Mesothelial cell of epicardium (in vitro differentiated cells): ENCODE results near the gene NPSR1. TPM values are rescaled to one million over a fixed set of nuclear protein-coding genes. Genes with fewer than 3 reads are reported as not detected.
"Not testable (repeated sequence)": the region's sequence is repeated elsewhere in the genome, so short reads cannot be mapped to it uniquely, and the experiment has no call there.

ENCODE experiments used
- DNase-seq, 2 experiments: peaks; one replicate each; pipeline ENCODE4 v3.0.0; 2021; ENCODE audit warnings: low spot score in 2 of 2; ENCODE audit not compliant: unreplicated experiment in 2 of 2
- H3K27ac Mint-ChIP-seq: 2 replicates; pipeline ENCODE4 v1.8.0; 2021; ENCODE audit warnings: mixed read lengths
- H3K27me3 Mint-ChIP-seq: 2 replicates; pipeline ENCODE4 v1.8.0; 2021; ENCODE audit warnings: low read depth, mixed read lengths
- H3K36me3 Mint-ChIP-seq: 2 replicates; pipeline ENCODE4 v1.8.0; 2021; ENCODE audit warnings: mixed read lengths
- H3K4me1 Mint-ChIP-seq: 2 replicates; pipeline ENCODE4 v1.8.0; 2021; ENCODE audit warnings: mixed read lengths
- H3K4me3 Mint-ChIP-seq: 2 replicates; pipeline ENCODE4 v1.8.0; 2021; ENCODE audit warnings: mild to moderate bottlenecking, moderate library complexity, mixed read lengths
- H3K9me3 Mint-ChIP-seq: 2 replicates; pipeline ENCODE4 v1.8.0; 2021; ENCODE audit warnings: mixed read lengths
- CTCF ChIP-seq: fragments of 200-600 bp; sonication (generic); IDR thresholded peaks from one replicate; pipeline ENCODE4 v1.5.0; 2021; ENCODE audit warnings: antibody characterized with exemption; ENCODE audit not compliant: unreplicated experiment
- total RNA-seq: library from RNA; stranded (reverse); gene quantifications from 3 replicates; pipeline ENCODE4 v1.2.1, GENCODE V29; 2021

Gene NPSR1
- total RNA-seq, 1 donor from 2014 or later: not detected

- H3K27ac Mint-ChIP-seq: no peak overlapping the region
- no peak overlapping the region for H3K4me3 Mint-ChIP-seq
- H3K27me3 Mint-ChIP-seq: no peaks in the 10 kb centered on the region
Measured at GRCh38 chr7:34875481-34875880, 217.5 kb downstream of the NPSR1 start.

GRCh38 chr7:34878944-34879735 is 221.1 kb downstream of the NPSR1 start:
- H3K4me1 Mint-ChIP-seq, H3K27ac Mint-ChIP-seq: not testable (repeated sequence)

More at GRCh38 chr7:34875481-34875880, 217.5 kb downstream of the NPSR1 start:
- no peak for TF ChIP-seq CTCF
- Mint-ChIP-seq H3K4me1 (no peaks in the 10 kb centered on the region), H3K36me3 (no peaks in the 10 kb centered on the region), H3K9me3 (peaks cover 4% of the 10 kb centered on the region)
- DNase-seq: no peak

GRCh38 chr7:34879871-34880270 is 221.9 kb downstream of the NPSR1 start:
- Mint-ChIP-seq H3K27me3 (no peaks in the 10 kb centered on the region), H3K27ac (no peak overlapping the region), H3K9me3 (peaks cover 15% of the 10 kb centered on the region), H3K4me1 (no peaks in the 10 kb centered on the region), H3K4me3 (no peak overlapping the region), H3K36me3 (no peaks in the 10 kb centered on the region)
- TF ChIP-seq CTCF: no peak
- no peak for DNase-seq

More at GRCh38 chr7:34878944-34879735, 221.1 kb downstream of the NPSR1 start:
- not testable (repeated sequence) for H3K36me3 Mint-ChIP-seq, H3K4me3 Mint-ChIP-seq, DNase-seq, H3K27me3 Mint-ChIP-seq
- H3K9me3 Mint-ChIP-seq: peaks cover 14% of the 10 kb centered on the region

- not testable (repeated sequence) for H3K36me3 Mint-ChIP-seq, H3K27me3 Mint-ChIP-seq, DNase-seq, H3K4me1 Mint-ChIP-seq, H3K27ac Mint-ChIP-seq, H3K4me3 Mint-ChIP-seq
- peaks cover 19% of the 10 kb centered on the region for H3K9me3 Mint-ChIP-seq
Measured at GRCh38 chr7:34883855-34884254, 225.8 kb downstream of the NPSR1 start.

DNA sequence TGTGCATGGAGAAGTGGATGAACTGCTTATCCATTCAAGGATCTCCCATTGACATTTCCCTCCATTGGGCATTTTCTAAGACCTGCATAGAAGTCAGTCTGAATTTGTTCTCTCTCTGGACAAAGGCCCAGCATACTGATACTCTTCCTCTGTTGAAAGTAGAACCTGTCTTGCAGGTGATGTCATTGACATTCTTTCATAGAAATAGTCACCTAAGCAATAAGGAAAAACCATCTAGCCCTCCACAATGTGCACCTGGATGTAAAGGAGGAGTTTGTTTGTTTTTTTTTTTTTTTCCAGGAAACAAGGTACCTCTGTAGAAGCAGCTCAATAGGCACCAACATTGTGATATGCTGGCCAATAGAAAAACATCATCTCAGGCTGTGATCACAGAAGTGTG is 228.8 kb downstream of the NPSR1 start:
- no peak for TF ChIP-seq CTCF
- H3K27ac Mint-ChIP-seq: no peak overlapping the region
- no peaks in the 10 kb centered on the region for H3K36me3 Mint-ChIP-seq
- no peaks in the 10 kb centered on the region for H3K4me1 Mint-ChIP-seq
- no peak overlapping the region for H3K4me3 Mint-ChIP-seq
- DNase-seq: no peak
- H3K27me3 Mint-ChIP-seq: no peaks in the 10 kb centered on the region
- peaks cover 17% of the 10 kb centered on the region for H3K9me3 Mint-ChIP-seq

GRCh38 chr7:34889951-34890350 is 231.9 kb downstream of the NPSR1 start:
- H3K27me3 Mint-ChIP-seq: no peaks in the 10 kb centered on the region
- H3K27ac Mint-ChIP-seq: no peak overlapping the region
- DNase-seq: no peak
- H3K36me3 Mint-ChIP-seq: no peaks in the 10 kb centered on the region
- H3K4me3 Mint-ChIP-seq: no peak overlapping the region
- H3K4me1 Mint-ChIP-seq: no peaks in the 10 kb centered on the region
- TF ChIP-seq CTCF: no peak
- peaks cover 14% of the 10 kb centered on the region for H3K9me3 Mint-ChIP-seq

- Mint-ChIP-seq H3K9me3 (peaks cover 27% of the 10 kb centered on the region), H3K4me1 (no peaks in the 10 kb centered on the region), H3K27ac (no peak overlapping the region), H3K4me3 (no peak overlapping the region), H3K27me3 (no peaks in the 10 kb centered on the region), H3K36me3 (no peaks in the 10 kb centered on the region)
- no peak for TF ChIP-seq CTCF
- DNase-seq: no peak
Measured at GRCh38 chr7:34895202-34895601, 237.2 kb downstream of the NPSR1 start.
